COR-L47 (cell line): ENCODE results near the gene TCF20.

Source experiments
- DNase-seq: peaks from one replicate; lab custom pipeline; 2025; lab: John Stamatoyannopoulos, UW

TCF20 gene

DNA sequence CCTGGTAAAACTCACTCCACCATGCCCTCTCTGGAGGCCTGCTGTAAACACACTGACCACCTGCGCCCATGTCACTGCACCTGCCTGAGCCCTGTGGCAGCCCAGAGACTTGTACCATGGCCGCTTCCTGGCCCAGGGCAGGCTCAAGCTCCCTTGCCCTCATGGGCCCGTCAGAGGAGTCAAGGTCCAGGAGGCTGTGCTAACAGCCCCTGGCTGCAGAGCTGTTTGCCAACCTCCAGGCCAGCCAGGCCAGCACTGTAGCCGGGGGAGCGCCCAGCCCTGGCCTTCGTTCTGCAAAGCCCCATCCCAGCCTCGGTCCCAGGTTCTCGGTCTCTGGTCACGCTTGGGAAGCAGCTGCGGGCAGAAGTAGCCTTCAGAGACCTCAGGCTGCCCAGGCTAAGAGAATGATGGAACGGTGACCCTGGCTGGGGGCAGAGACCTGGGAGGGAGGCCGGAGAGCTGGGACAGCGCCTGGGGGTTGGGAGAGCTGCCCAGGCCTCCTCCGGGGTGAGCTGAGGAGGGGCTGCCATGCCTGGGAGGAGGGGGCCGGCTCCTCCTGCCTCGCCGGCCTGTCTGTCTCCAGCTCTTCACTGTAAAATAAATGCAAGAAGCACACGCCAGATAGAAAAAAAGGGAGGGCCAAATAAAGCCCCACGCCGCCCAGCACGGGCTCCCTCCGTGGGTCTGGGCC lies 11.9 kb upstream of the TCF20 start:
- DNase-seq, result no peak

DNA sequence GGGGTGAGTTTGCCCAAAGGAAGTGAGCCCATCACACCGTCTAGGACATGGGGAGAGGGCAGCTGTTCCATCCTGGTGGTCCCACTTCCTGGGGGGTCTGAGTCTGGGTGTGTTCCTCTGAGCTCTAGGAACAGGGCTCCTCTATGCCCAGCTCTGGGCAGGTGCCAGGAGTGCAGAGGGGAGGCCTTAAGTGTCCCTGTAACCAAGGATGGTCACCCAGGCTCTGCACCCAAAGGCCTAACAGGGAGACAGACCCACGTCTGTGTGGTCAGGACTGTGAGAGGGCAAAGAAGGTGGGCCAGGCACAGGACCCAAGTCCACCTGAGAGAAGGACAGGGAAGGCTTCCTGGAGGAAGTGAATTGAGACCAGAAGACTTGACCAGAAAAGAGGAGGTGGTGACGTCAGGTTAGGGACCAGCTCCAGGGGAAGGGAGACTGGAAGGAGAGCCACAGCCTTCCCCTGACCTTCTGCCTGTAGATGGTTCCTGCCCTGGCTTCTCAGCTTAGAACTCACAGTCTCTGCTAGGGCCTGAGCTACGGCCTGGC lies 11.3 kb upstream of the TCF20 start:
- no peak for DNase-seq

DNA sequence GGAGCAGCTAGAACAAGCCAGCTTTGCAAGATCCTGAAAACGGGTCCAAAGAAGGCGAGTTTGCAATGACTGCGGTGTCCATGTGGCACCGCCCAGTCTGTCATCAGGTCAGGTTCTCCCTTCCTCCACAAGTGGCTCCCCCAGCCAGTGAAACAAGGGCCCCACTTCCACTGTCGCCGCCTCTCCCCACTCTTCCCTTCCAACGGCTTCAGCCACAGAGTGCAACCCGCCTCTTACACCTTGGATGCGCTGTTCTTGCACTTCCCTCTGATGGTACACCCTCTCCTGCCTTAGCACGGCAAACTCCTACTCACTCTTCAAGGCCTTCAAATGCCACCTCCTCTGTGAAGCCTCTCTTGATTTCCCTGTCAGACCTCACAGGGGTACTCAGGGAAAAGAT lies 10.8 kb upstream of the TCF20 start:
- no peak for DNase-seq

DNA sequence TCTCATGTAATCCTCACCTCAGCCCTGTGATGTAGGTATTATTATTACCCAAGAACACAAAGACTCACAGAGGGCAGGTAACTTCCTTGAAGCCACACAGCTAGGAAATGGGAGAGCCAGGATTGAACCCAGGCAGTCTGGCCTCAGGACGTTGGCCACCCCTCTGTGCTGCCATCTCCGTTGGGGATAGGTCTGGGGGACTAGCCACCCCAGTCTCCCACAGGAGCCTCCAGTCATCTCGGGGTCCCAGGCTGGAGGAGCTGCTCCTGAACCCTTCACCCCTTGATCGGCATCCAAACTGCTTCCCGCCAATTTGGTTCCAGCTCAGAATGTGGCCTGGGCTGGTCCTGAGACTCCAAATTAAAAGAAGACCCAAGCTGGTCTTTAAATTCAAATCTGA lies 10.4 kb upstream of the TCF20 start:
- DNase-seq, result no peak

DNA sequence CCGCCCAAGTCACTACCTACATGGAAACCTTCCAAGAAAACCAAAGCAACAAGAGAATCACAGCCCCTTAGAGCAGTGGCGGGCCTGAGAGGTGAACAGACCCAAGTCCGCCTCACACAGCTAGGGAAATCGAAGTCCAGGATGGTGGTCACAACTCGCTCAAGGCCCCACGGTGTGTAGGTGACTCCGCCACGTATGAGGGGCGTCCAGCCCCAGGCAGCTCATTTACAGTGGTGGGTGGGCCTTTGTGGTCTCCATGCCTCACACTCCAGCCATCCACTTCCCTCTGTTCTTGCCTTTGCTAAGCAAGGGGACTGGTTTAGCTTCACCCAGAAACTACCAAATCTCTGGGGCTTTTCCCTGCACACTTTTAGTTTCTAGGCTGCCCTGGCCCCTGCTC lies 9.7 kb upstream of the TCF20 start:
- DNase-seq, result no peak

- DNase-seq, result no peak
These were observed 9.1 kb upstream of the TCF20 start for GRCh38 chr22:42279425-42280020.

GRCh38 chr22:42277988-42278776 lies 7.7 kb upstream of the TCF20 start:
- DNase-seq, result peak; percentile 59

- DNase-seq, result no peak
These were observed 6.8 kb upstream of the TCF20 start for GRCh38 chr22:42277232-42277753.

GRCh38 chr22:42275970-42276369 lies 5.5 kb upstream of the TCF20 start:
- DNase-seq, result no peak

- no peak for DNase-seq
These were observed 4.7 kb upstream of the TCF20 start for GRCh38 chr22:42275176-42275575.

DNA sequence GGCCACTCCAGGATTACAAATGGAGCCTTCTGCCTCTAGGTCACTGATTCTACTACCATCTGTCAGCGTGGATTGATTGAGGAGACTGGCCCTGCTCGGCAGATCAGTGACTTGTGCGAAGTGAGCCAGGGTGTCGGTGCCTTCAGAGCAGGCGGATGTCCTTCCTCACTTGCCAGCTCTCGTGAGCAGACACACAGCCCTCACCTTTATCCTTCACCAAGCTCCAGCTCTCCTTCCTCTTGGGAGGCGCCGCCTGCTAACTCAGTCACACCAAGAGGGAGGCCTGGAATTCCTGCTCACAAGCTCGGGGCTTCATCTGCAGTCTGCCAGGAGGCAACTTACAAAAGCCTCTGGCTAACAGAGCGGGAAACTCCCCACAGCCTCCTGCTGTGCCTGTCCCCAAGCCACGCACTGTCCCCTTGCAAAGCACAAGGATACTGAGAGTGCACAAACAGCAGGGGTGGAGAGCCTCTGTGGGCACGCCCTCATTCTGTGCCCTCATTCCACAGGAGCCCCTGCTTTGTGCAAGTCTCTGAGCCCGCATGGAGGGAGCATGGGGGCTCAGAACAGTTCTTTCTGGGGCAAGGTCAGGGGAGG lies 3.5 kb upstream of the TCF20 start:
- no peak for DNase-seq

DNA sequence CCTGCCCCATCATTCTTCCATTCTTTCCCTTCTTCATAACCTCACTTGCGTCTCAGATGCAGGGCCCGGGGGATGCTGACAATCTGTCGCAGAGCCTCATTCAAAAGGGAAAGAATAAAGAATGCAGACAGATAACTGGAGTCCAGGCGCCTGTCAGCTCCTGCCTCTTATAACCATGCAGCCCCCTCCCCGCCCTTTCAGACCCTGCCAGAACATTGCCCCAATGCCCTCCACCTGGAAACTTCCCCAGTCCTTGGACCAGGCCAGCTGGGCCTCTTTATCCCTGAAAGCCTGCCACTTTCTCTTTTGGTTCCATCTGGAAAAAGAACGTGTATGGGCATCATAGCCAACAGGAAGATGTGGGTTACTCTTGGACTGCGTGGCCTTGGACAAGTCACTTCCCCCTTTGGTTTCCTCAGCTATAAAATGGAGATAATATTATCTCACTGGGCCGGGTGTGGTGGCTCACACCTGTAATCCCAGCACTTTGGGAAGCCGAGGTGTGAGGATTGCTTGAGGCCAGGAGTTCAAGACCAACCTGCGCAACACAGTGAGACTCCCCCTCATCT lies 2.1 kb upstream of the TCF20 start:
- DNase-seq, result no peak

- no peak for DNase-seq
These were observed 1.5 kb upstream of the TCF20 start for GRCh38 chr22:42271906-42272305.

DNA sequence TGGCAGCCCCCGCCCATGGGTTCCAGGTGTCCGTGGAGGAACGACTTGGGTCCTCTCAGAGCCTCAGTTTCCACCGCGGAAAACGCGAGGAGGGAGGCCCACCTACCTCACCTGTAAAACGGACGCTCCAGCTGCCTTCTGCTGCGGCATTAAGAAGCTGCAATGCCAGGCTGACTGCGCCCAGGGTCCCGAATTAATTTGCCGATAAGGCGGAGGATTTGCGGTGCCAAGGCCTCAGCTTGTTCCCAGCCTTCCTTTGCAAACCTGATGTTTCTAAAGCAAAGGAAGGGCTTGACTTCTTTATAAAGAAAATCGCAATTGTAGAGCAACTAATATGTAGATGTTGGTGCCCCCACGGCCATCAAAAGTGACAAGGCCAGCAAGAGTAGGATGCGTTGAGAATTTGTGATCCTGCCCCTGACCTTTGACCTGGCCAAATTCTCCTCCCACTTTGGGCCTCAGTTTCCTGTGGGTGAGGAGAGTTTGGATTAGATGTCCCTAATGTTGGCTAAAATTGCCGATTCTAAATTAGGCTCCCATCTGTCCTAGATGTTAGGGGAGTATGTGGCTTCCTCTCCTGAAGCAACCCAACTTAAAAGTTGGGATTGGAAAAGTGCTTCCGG lies 849 bp upstream of the TCF20 start:
- DNase-seq, result no peak

- no peak for DNase-seq
These were observed 310 bp downstream of the TCF20 start for GRCh38 chr22:42270176-42270509.

DNA sequence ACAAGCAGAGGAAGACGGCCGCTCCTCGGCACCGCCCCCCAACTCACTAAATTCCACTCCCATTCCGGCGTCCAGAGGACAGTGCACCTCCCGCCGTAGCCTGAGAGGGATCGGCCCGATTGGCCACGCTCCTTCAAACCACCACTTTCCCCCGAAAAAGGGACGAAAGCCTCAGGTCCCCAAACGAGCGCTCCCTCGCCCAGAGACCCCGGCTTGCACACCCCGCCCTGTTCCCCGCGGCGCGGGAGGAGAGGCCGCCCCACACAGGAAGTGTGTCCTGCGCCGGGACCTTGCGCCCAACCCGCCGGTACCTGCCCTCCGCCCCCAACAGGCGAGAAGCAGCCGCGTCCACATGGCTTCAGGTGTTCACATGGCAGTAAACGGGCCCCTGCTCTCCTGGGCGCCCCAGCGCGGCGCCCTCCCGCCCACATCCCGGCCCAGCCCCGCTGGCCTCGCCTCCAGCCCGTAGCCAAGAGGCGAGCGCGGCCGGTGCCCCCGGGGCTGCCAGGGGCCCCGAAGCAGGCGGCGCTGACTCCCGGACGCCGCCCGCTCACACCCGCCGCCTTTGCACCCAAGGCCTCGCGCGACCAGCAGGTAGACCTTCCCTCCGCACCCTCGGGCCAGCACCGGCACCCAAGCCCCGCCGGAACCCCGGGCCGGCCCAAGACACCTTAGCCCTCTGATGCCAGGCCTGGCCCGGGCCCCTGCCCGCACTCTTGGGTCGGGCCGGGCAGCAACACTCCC lies 849 bp downstream of the TCF20 start:
- DNase-seq, result peak; percentile 45

- no peak for DNase-seq
These were observed 1.5 kb downstream of the TCF20 start for GRCh38 chr22:42268852-42269410.

DNA sequence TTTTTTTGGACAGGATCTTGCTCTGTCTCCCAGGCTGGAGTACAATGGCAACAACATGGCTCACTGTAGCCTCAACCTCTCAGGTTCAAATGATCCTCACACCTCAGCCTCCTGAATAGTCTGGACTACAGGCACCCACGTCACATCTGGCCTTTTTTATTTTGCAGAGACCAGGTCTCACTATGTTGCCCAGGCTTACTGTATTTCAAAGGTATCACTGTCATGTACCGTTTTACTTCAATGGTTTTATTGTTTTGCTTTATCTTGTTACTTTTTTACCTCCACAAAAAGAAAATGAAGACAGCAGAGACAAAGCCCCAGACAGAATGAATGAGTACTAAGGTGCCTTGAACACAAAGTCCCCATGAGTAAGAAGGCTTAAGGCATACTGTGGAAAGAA lies 5.1 kb downstream of the TCF20 start:
- no peak for DNase-seq

DNA sequence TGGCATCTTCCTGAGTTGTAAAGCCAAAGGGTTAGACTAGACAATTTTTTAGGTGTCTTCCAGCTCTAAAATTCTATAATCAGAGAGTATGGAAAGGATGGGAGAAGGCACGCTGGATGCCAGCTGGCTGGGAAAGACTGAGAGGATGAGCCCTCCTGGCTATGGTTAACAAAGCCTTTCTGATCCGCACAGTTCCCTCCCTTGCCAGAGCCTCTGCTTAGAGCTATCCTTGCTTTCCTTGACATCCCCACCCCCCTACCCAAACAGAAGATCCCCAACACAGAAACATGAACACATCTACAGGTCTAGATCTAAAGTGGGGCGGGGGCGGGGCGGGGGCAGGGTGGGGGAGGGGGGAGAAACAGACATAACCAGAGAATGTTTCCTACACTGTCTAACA lies 6.5 kb downstream of the TCF20 start:
- DNase-seq, result no peak

DNA sequence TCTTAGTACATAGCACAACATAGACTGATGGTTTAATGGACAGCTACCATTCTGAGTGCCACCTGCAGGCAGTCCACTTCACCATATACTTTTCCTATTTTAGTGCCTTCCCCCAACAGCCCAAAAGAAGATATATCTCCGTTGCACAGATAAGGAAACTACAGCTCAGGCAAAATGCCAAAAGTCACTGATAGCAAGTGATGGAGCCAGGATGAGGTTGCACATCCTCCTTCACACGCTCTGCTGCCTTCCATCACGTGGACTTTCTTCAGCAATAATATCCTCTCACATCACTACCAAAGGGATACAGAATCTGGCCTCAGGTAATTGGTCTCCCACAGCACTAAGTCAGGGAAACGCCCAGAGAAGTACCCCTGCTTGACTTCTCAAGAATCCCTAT lies 7.5 kb downstream of the TCF20 start:
- DNase-seq, result no peak

GRCh38 chr22:42261296-42261695 lies 9.2 kb downstream of the TCF20 start:
- DNase-seq, result no peak
